ENCODE measurements around the gene LRRTM3. TPM values are rescaled to one million over a fixed set of nuclear protein-coding genes. Genes with fewer than 3 reads are reported as not detected.

LRRTM3 gene
- not detected in 2 replicates for total RNA-seq

DNA sequence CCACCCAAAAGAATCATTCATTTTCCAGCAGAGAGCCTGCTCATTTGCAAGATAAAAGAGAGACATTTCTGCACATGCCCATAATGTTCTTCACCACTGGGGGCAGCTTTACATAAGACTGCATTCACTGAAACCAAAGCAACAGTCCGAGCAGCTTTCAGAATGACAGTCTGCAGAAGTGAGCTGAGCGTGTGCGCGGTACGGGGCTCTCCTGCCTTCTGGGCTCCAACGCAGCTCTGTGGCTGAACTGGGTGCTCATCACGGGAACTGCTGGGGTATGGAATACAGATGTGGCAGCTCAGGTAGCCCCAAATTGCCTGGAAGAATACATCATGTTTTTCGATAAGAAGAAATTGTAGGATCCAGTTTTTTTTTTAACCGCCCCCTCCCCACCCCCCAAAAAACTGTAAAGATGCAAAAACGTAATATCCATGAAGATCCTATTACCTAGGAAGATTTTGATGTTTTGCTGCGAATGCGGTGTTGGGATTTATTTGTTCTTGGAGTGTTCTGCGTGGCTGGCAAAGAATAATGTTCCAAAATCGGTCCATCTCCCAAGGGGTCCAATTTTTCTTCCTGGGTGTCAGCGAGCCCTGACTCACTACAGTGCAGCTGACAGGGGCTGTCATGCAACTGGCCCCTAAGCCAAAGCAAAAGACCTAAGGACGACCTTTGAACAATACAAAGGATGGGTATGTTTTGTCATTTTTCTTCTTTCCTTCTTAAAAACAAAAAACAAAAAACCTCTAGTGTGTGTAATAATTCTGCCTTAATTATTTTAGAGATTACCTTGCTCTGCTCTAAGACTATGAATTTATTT is at the start of gene LRRTM3:
Gene LRRTM3 (plus strand): TSS at position 141 of the 820 bp plus-strand sequence.

